Astrocyte (in vitro differentiated cells and primary cell): ENCODE measurements around the gene UCHL1. TPM values are rescaled to one million over a fixed set of nuclear protein-coding genes. Genes with fewer than 3 reads are reported as not detected.

Experiments
- DNase-seq: peaks from one replicate; pipeline ENCODE4 v3.0.0-alpha.2; 2010; ENCODE audit warnings: low read depth
- FAIRE-seq: peaks from 2 replicates; lab custom pipeline; 2011; peaks lifted over from hg19 to GRCh38; lab: Jason Lieb, UNC
- H2AFZ ChIP-seq: 2 replicates; pipeline ENCODE4 v1.6.0; 2012; ENCODE audit warnings: low read depth, low read length, inconsistent platforms
- H3K27ac ChIP-seq: 2 replicates; pipeline ENCODE4 v1.5.1; 2011; ENCODE audit warnings: low read depth, low read length, inconsistent platforms
- H3K27me3 ChIP-seq: 2 replicates; pipeline ENCODE4 v1.6.0; 2011; ENCODE audit warnings: low read length, inconsistent platforms; ENCODE audit not compliant: insufficient read depth
- H3K36me3 ChIP-seq: 2 replicates; pipeline ENCODE4 v1.5.1; 2011; ENCODE audit warnings: low read length, inconsistent platforms; ENCODE audit not compliant: insufficient read depth
- H3K4me1 ChIP-seq: 2 replicates; pipeline ENCODE4 v1.5.1; 2011; ENCODE audit warnings: low read length, inconsistent platforms; ENCODE audit not compliant: insufficient read depth
- H3K4me2 ChIP-seq: 2 replicates; pipeline ENCODE4 v1.6.0; 2012; ENCODE audit warnings: low read length, inconsistent platforms
- H3K4me3 ChIP-seq: 2 replicates; pipeline ENCODE4 v1.5.1; 2011; ENCODE audit warnings: low read depth, mild to moderate bottlenecking, low read length, inconsistent platforms; ENCODE audit not compliant: insufficient read depth
- H3K79me2 ChIP-seq: 2 replicates; pipeline ENCODE4 v1.6.0; 2012; ENCODE audit warnings: mild to moderate bottlenecking, low read length, inconsistent platforms; ENCODE audit not compliant: insufficient read depth
- H3K9ac ChIP-seq: 2 replicates; pipeline ENCODE4 v1.6.0; 2012; ENCODE audit warnings: mild to moderate bottlenecking, low read length, inconsistent platforms
- H3K9me3 ChIP-seq: 2 replicates; pipeline ENCODE4 v1.5.1; 2012; ENCODE audit warnings: low read depth, mild to moderate bottlenecking, low read length, inconsistent platforms; ENCODE audit not compliant: insufficient read depth
- H4K20me1 ChIP-seq: 2 replicates; pipeline ENCODE4 v1.6.0; 2012; ENCODE audit warnings: low read length, inconsistent platforms; ENCODE audit not compliant: insufficient read depth
- H3K27ac Mint-ChIP-seq: one replicate; pipeline ENCODE4 v1.8.0; 2021; ENCODE audit warnings: mild to moderate bottlenecking, mixed read lengths; ENCODE audit not compliant: unreplicated experiment
- H3K27me3 Mint-ChIP-seq: one replicate; pipeline ENCODE4 v1.8.0; 2021; ENCODE audit warnings: low read depth, mixed read lengths; ENCODE audit not compliant: unreplicated experiment
- H3K36me3 Mint-ChIP-seq: one replicate; pipeline ENCODE4 v1.8.0; 2021; ENCODE audit warnings: low read depth, mixed read lengths; ENCODE audit not compliant: unreplicated experiment
- H3K4me1 Mint-ChIP-seq: one replicate; pipeline ENCODE4 v1.8.0; 2021; ENCODE audit warnings: low read depth, mixed read lengths; ENCODE audit not compliant: unreplicated experiment
- H3K4me3 Mint-ChIP-seq: one replicate; pipeline ENCODE4 v1.8.0; 2021; ENCODE audit warnings: mild to moderate bottlenecking, moderate library complexity, mixed read lengths; ENCODE audit not compliant: unreplicated experiment
- H3K9me3 Mint-ChIP-seq: one replicate; pipeline ENCODE4 v1.8.0; 2021; ENCODE audit warnings: mild to moderate bottlenecking, mixed read lengths; ENCODE audit not compliant: unreplicated experiment
- EZH2 ChIP-seq: IDR thresholded peaks from 2 replicates; pipeline ENCODE4 v1.6.1; 2012; ENCODE audit warnings: mild to moderate bottlenecking, low read length, inconsistent platforms; ENCODE audit not compliant: insufficient read depth
- total RNA-seq: library from RNA; stranded (reverse); gene quantifications from 2 replicates; pipeline ENCODE4 v1.2.1, GENCODE V29; 2021
- TF ChIP-seq, protein P1 (sequence below): IDR thresholded peaks from 2 replicates; pipeline ENCODE4 v1.5.1; 2011; ENCODE audit warnings: low read depth, mild to moderate bottlenecking, inconsistent platforms, low read length, moderate library complexity; ENCODE audit not compliant: insufficient read depth

UCHL1 gene
- total RNA-seq, 1 donor from 2014 or later: 1,154 TPM

DNA sequence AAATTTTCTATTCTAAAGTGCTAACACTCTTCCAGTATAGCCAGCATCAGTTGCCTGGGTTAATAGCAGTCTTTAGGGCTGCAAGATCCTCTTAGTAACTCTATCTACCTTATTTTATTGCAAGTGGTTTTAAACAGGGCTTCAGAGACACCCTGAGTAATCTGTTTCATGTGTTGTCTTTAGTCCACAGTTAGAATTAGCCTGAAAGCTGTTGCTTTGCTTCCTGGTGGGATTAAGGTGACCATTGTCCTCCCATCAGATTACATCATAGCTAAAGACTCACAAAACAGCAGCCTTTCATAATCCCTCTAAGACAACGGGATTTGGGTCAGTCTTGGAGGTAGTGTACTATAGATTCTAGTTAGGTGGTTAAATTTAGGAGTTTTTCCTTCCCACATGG lies 7.5 kb downstream of the UCHL1 start:
- no peak overlapping the region for H3K4me2 ChIP-seq
- no peaks in the 10 kb centered on the region for H3K27me3 ChIP-seq
- no peak overlapping the region for H3K27ac ChIP-seq
- Mint-ChIP-seq H3K36me3 (peaks cover 54% of the 10 kb centered on the region), H3K9me3 (no peaks in the 10 kb centered on the region), H3K27me3 (no peaks in the 10 kb centered on the region), H3K4me3 (no peak overlapping the region), H3K4me1 (peaks cover 19% of the 10 kb centered on the region), H3K27ac (no peak overlapping the region)
- H3K9ac ChIP-seq: no peak overlapping the region
- DNase-seq (no peak), FAIRE-seq (no peak)
- no peak overlapping the region for H2AFZ ChIP-seq
- H3K4me3 ChIP-seq: no peak overlapping the region
- H3K36me3 ChIP-seq: peaks cover 79% of the 10 kb centered on the region
- no peaks in the 10 kb centered on the region for H3K4me1 ChIP-seq
- TF ChIP-seq, protein P1, sequence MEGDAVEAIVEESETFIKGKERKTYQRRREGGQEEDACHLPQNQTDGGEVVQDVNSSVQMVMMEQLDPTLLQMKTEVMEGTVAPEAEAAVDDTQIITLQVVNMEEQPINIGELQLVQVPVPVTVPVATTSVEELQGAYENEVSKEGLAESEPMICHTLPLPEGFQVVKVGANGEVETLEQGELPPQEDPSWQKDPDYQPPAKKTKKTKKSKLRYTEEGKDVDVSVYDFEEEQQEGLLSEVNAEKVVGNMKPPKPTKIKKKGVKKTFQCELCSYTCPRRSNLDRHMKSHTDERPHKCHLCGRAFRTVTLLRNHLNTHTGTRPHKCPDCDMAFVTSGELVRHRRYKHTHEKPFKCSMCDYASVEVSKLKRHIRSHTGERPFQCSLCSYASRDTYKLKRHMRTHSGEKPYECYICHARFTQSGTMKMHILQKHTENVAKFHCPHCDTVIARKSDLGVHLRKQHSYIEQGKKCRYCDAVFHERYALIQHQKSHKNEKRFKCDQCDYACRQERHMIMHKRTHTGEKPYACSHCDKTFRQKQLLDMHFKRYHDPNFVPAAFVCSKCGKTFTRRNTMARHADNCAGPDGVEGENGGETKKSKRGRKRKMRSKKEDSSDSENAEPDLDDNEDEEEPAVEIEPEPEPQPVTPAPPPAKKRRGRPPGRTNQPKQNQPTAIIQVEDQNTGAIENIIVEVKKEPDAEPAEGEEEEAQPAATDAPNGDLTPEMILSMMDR: no peak
- no peak for TF ChIP-seq EZH2
- peaks cover 59% of the 10 kb centered on the region for H4K20me1 ChIP-seq
- H3K79me2 ChIP-seq: peaks cover 13% of the 10 kb centered on the region
- no peaks in the 10 kb centered on the region for H3K9me3 ChIP-seq

GRCh38 chr4:41267997-41268396 lies 11.3 kb downstream of the UCHL1 start:
- no peak for FAIRE-seq
- Histone ChIP-seq H3K9me3 (no peaks in the 10 kb centered on the region), H2AFZ (no peak overlapping the region), H3K4me2 (no peak overlapping the region), H3K4me3 (no peak overlapping the region), H3K27ac (no peak overlapping the region), H3K9ac (no peak overlapping the region), H3K79me2 (no peaks in the 10 kb centered on the region), H4K20me1 (peaks cover 31% of the 10 kb centered on the region), H3K36me3 (peaks cover 46% of the 10 kb centered on the region), H3K4me1 (no peaks in the 10 kb centered on the region), H3K27me3 (no peaks in the 10 kb centered on the region)
- Mint-ChIP-seq H3K4me3 (no peak overlapping the region), H3K9me3 (no peaks in the 10 kb centered on the region), H3K4me1 (peaks cover 4% of the 10 kb centered on the region), H3K27ac (no peak overlapping the region), H3K36me3 (peaks cover 40% of the 10 kb centered on the region), H3K27me3 (no peaks in the 10 kb centered on the region)
- TF ChIP-seq, protein P1: no peak
- no peak for TF ChIP-seq EZH2
- no peak for DNase-seq

DNA sequence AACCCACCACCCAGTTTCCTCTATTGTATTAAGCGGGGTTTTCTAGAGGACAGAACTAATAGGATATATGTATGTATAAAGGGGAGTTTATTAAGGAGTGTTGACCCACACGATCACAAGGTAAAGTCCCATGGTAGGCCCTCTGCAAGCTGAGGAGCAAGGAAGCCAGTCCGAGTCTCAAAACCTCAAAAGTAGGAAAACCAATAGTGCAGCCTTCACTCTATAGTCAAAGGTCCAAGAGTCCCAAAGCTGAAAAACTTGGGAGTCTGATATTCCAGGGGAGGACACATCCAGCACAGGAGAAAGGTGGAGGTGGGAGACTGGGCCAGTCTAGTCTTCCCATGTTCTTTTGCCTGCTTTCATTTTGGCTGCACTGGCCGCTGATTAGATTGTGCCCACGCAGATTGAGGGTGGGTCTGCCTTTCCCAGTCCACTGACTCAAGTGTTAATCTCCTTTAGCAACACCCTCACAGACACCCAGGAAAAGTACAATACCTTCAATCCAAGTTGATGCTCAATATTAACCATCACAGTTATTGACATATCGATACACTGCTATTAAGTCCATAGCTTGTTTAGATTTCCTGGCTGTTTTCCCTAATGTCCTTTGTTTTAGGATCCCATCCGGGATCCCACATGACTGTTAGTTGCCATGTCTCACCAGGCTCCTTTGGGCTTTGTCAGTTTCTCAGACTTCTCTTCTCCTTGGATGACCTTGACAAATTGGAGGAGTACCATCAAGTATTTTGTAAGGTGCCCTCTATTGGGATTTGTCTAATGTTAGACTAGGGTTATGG lies 12.2 kb downstream of the UCHL1 start:
- H3K9me3 Mint-ChIP-seq: no peaks in the 10 kb centered on the region
- Histone ChIP-seq H3K4me1 (no peaks in the 10 kb centered on the region), H3K79me2 (no peaks in the 10 kb centered on the region), H3K4me3 (no peak overlapping the region), H3K36me3 (peaks cover 37% of the 10 kb centered on the region), H2AFZ (no peak overlapping the region), H3K27me3 (no peaks in the 10 kb centered on the region), H4K20me1 (peaks cover 22% of the 10 kb centered on the region), H3K4me2 (no peak overlapping the region), H3K9me3 (no peaks in the 10 kb centered on the region), H3K9ac (no peak overlapping the region), H3K27ac (no peak overlapping the region)
- no peak overlapping the region for H3K27ac Mint-ChIP-seq
- no peaks in the 10 kb centered on the region for H3K4me1 Mint-ChIP-seq
- TF ChIP-seq, protein P1: no peak
- TF ChIP-seq EZH2: no peak
- peaks cover 31% of the 10 kb centered on the region for H3K36me3 Mint-ChIP-seq
- FAIRE-seq (no peak), DNase-seq (no peak)
- no peaks in the 10 kb centered on the region for H3K27me3 Mint-ChIP-seq
- H3K4me3 Mint-ChIP-seq: peak overlapping the region; percentile 40
